Thoracic aorta (tissue), 2 donors: ENCODE measurements around the gene AATK. TPM values are rescaled to one million over a fixed set of nuclear protein-coding genes. Genes with fewer than 3 reads are reported as not detected.

Experiments
- ATAC-seq: fragments of 150-250 bp; one replicate; pipeline ENCODE4 v1.8.0; 2017; ENCODE audit warnings: low read depth; ENCODE audit not compliant: insufficient number of reproducible peaks, low FRiP score
- DNase-seq: peaks from one replicate; pipeline ENCODE4 v3.0.0-alpha.2; 2020; ENCODE audit warnings: low spot score
- H3K27ac ChIP-seq, 2 donors: fragments of 200-600 bp; sonication (generic); 1 replicate in 1 of 2; 2 replicates in 1 of 2; pipeline ENCODE4 v1.5.1; 2016; ENCODE audit warnings: mild to moderate bottlenecking in 2 of 2, moderate library complexity in 2 of 2
- H3K27me3 ChIP-seq: fragments of 200-600 bp; sonication (generic); replicated peaks from 2 replicates; pipeline ENCODE4 v1.6.0; 2016; ENCODE audit warnings: mild to moderate bottlenecking; ENCODE audit not compliant: insufficient read depth
- H3K36me3 ChIP-seq: fragments of 200-600 bp; sonication (generic); one replicate; pipeline ENCODE4 v1.5.1; 2016
- H3K4me1 ChIP-seq, 2 donors: fragments of 200-600 bp; sonication (generic); 1 replicate in 1 of 2; 2 replicates in 1 of 2; pipeline versions ENCODE4 v1.5.1 to v1.6.0; 2016; ENCODE audit warnings: low read depth in 2 of 2, mild to moderate bottlenecking in 1 of 2; ENCODE audit not compliant: control insufficient read depth in 1 of 2
- H3K4me3 ChIP-seq: fragments of 200-600 bp; sonication (generic); 2 replicates; pipeline ENCODE4 v1.5.1; 2016; ENCODE audit warnings: mild to moderate bottlenecking
- H3K9me3 ChIP-seq: fragments of 200-600 bp; sonication (generic); 2 replicates; pipeline ENCODE4 v1.5.1; 2016
- total RNA-seq, 2 donors: library from RNA; depleted of rRNA; stranded (reverse); fragments of >200 nt; gene quantifications; one replicate each; pipeline versions ENCODE4 v1.1.0 to v1.2.3, GENCODE V29; 2016
- TF ChIP-seq, protein P1 (sequence below): fragments of 200-600 bp; sonication (generic); IDR thresholded peaks from one replicate; pipeline ENCODE4 v1.5.1; 2019; ENCODE audit warnings: antibody characterized with exemption

The AATK gene
- total RNA-seq, 2 donors from 2014 or later, result 6.1 to 19.8 TPM

- TF ChIP-seq, protein P1, sequence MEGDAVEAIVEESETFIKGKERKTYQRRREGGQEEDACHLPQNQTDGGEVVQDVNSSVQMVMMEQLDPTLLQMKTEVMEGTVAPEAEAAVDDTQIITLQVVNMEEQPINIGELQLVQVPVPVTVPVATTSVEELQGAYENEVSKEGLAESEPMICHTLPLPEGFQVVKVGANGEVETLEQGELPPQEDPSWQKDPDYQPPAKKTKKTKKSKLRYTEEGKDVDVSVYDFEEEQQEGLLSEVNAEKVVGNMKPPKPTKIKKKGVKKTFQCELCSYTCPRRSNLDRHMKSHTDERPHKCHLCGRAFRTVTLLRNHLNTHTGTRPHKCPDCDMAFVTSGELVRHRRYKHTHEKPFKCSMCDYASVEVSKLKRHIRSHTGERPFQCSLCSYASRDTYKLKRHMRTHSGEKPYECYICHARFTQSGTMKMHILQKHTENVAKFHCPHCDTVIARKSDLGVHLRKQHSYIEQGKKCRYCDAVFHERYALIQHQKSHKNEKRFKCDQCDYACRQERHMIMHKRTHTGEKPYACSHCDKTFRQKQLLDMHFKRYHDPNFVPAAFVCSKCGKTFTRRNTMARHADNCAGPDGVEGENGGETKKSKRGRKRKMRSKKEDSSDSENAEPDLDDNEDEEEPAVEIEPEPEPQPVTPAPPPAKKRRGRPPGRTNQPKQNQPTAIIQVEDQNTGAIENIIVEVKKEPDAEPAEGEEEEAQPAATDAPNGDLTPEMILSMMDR, result no peak
- Histone ChIP-seq H3K27ac (no peak overlapping the region), H3K9me3 (no peaks in the 10 kb centered on the region), H3K36me3 (peaks cover 2% of the 10 kb centered on the region), H3K27me3 (no peaks in the 10 kb centered on the region), H3K4me1 (peaks cover 0 to 8% of the 10 kb centered on the region in 2 donors), H3K4me3 (no peak overlapping the region)
- ATAC-seq, result no peak
- no peak for DNase-seq
Observed at GRCh38 chr17:81190591-81190990, 24.6 kb upstream of the AATK start.

DNA sequence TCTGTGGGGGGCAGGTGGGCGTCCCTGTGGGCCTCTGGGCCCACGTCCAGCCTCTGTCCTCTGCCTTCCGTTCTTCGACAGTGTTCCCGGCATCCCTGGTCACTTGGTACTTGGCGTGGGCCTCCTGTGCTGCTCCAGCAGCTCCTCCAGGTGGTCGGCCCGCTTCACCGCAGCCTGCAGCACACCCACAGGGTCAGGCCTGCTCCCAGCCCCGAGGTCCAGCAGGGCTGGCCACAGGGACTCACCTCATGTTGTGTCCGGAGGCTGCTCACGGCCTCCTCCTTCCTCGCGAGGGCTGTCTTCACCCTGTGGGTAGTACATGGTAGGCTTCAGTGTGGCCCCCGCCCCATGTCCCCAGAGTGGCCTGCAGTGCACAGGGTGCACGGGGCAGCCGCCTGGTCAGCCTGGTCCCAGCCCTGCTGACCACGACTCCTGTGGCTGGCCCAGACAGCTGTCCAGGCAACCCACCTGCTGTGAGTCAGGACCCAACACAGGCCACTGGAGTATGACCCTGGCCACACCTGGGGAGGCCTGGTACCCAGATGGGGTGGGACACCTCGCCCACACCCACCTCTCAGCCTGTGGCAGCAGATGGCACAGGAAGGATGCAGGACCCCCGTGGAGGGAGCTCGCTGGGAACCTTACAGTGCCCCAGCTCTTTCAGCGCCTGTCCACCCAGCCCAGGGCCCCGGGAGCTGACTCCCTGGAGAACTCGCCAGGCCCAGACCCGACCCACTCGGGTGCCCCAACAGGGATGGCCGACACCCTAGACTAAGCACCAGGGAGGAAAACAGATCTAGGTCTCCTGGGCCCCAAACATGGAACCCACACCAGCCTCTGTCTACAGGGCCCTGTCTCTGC, 23.9 kb upstream of the AATK start:
- DNase-seq (no peak), ATAC-seq (no peak)
- H3K27me3 ChIP-seq, result no peaks in the 10 kb centered on the region
- TF ChIP-seq, protein P1, result no peak
- no peak overlapping the region for H3K4me3 ChIP-seq
- H3K36me3 ChIP-seq, result peaks cover 2% of the 10 kb centered on the region
- H3K27ac ChIP-seq, result no peak overlapping the region
- peaks cover 0 to 1% of the 10 kb centered on the region in 2 donors for H3K4me1 ChIP-seq
- no peaks in the 10 kb centered on the region for H3K9me3 ChIP-seq

DNA sequence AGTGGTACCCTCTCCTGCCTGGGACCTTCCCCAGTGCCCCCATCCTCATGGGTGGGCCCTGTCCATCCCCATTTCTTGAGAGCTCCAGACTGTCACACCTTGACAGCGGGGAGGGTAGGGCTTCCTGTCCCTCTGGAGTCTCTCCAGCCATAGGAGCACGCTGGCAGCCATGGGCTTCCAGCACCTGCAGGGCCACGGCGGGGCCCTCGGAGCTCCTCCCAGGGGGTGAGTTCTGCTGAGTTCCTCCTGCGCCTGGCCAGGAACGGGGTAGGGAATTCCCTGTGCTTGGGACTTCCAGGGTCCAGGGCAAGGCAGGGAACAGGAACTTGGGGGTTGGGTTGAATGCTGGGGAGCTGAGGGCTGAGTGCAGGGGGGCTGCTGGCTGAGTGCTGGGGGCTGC, 23.0 kb upstream of the AATK start:
- no peak overlapping the region for H3K27ac ChIP-seq
- no peaks in the 10 kb centered on the region for H3K27me3 ChIP-seq
- ATAC-seq (no peak), DNase-seq (no peak)
- no peaks in the 10 kb centered on the region for H3K4me1 ChIP-seq
- TF ChIP-seq, protein P1, result no peak
- H3K36me3 ChIP-seq, result peaks cover 2% of the 10 kb centered on the region
- no peaks in the 10 kb centered on the region for H3K9me3 ChIP-seq
- H3K4me3 ChIP-seq, result no peak overlapping the region

- Histone ChIP-seq H3K4me3 (no peak overlapping the region), H3K27ac (no peak overlapping the region), H3K27me3 (no peaks in the 10 kb centered on the region), H3K36me3 (peaks cover 2% of the 10 kb centered on the region), H3K9me3 (no peaks in the 10 kb centered on the region), H3K4me1 (no peaks in the 10 kb centered on the region)
- ATAC-seq, result no peak
- TF ChIP-seq, protein P1, result no peak
- DNase-seq, result no peak
Observed at GRCh38 chr17:81188491-81188840, 22.4 kb upstream of the AATK start.

DNA sequence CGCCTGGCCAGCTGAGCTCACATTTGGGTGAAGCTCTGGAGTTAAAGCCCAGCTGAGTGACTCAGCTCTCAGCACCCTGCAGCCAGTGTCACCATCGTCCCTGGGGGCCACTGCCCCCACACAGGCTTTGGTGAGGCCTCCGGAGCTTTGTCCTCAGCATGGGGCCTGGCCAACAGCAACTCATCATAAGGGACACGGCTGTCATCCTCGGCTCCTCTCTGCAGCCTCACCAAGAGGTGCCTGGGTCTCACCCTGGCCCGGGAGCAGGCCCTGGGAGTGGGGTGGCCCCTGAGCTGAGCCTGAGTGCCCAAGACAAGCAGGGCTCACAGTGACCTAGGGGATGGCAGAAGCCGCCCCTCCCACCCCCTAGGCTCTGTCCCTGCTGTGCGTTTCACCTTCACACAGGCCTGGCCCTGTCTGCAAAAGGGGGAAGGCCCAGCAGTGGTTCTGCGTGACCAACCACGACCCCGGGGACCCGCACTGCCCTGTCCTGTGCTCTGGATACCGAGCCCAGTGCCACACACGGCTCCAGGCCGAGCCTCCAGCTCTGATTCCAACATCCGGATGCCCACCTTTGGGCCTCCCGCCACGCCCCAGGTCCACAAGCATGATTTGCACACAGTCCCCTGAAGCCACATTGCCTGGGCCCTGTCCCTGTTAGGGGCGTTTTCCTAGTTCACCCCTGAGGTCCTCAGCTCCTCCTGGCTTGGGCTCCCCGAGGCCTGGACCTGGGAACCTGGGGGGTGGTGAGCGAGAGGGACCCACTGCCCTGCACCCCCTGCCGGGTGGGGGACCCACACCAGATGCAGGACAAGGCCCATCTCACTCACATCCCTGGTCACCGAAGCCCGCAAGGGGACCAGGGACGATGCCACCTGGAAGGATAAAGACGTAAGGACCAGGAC, 21.8 kb upstream of the AATK start:
- no peaks in the 10 kb centered on the region for H3K4me1 ChIP-seq
- no peaks in the 10 kb centered on the region for H3K27me3 ChIP-seq
- DNase-seq (no peak), ATAC-seq (no peak)
- no peak overlapping the region for H3K4me3 ChIP-seq
- TF ChIP-seq, protein P1, result no peak
- H3K27ac ChIP-seq, result no peak overlapping the region
- peaks cover 2% of the 10 kb centered on the region for H3K36me3 ChIP-seq
- H3K9me3 ChIP-seq, result no peaks in the 10 kb centered on the region
